ENCODE data around the gene KCNT1. TPM values are rescaled to one million over a fixed set of nuclear protein-coding genes. Genes with fewer than 3 reads are reported as not detected.
"Not testable (repeated sequence)": the region's sequence is repeated elsewhere in the genome, so short reads cannot be mapped to it uniquely, and the experiment has no call there.

The KCNT1 gene
- total RNA-seq, 1 experiment from 2014 or later, result not detected

GRCh38 chr9:135672786-135673185 lies 29.2 kb upstream of the KCNT1 start:
- not testable (repeated sequence) for DNase-seq (ENCODE audit: low spot score)

- no peak for DNase-seq (ENCODE audit: low spot score)
Measured at GRCh38 chr9:135673941-135674340, 28.0 kb upstream of the KCNT1 start.

- no peak for DNase-seq (ENCODE audit: low spot score)
Measured at GRCh38 chr9:135674977-135675376, 27.0 kb upstream of the KCNT1 start.

- no peak for DNase-seq (ENCODE audit: low spot score)
Measured at GRCh38 chr9:135676891-135677290, 25.1 kb upstream of the KCNT1 start.

- no peak for DNase-seq (ENCODE audit: low spot score)
Measured at GRCh38 chr9:135677641-135678168, 24.3 kb upstream of the KCNT1 start.

- DNase-seq (ENCODE audit: low spot score), result no peak
Measured at GRCh38 chr9:135678236-135679017, 23.6 kb upstream of the KCNT1 start.

GRCh38 chr9:135680056-135680455 lies 21.9 kb upstream of the KCNT1 start:
- no peak for DNase-seq (ENCODE audit: low spot score)

- no peak for DNase-seq (ENCODE audit: low spot score)
Measured at GRCh38 chr9:135681161-135681560, 20.8 kb upstream of the KCNT1 start.

- DNase-seq (ENCODE audit: low spot score), result no peak
Measured at GRCh38 chr9:135683401-135684034, 18.5 kb upstream of the KCNT1 start.

GRCh38 chr9:135684691-135685090 lies 17.3 kb upstream of the KCNT1 start:
- no peak for DNase-seq (ENCODE audit: low spot score)

- DNase-seq (ENCODE audit: low spot score), result no peak
Measured at GRCh38 chr9:135687216-135687615, 14.8 kb upstream of the KCNT1 start.

GRCh38 chr9:135689011-135689410 lies 13.0 kb upstream of the KCNT1 start:
- DNase-seq (ENCODE audit: low spot score), result no peak

GRCh38 chr9:135690836-135691570 lies 11.0 kb upstream of the KCNT1 start:
- no peak for DNase-seq (ENCODE audit: low spot score)

GRCh38 chr9:135692410-135692809 lies 9.6 kb upstream of the KCNT1 start:
- DNase-seq (ENCODE audit: low spot score), result no peak

- DNase-seq (ENCODE audit: low spot score), result no peak
Measured at GRCh38 chr9:135693265-135693664, 8.7 kb upstream of the KCNT1 start.

GRCh38 chr9:135693771-135694170 lies 8.2 kb upstream of the KCNT1 start:
- DNase-seq (ENCODE audit: low spot score), result no peak

GRCh38 chr9:135694414-135694813 lies 7.6 kb upstream of the KCNT1 start:
- DNase-seq (ENCODE audit: low spot score), result no peak

- no peak for DNase-seq (ENCODE audit: low spot score)
Measured at GRCh38 chr9:135695036-135695435, 6.9 kb upstream of the KCNT1 start.

GRCh38 chr9:135695642-135696041 lies 6.3 kb upstream of the KCNT1 start:
- DNase-seq (ENCODE audit: low spot score), result no peak

GRCh38 chr9:135696446-135696845 lies 5.5 kb upstream of the KCNT1 start:
- no peak for DNase-seq (ENCODE audit: low spot score)

- no peak for DNase-seq (ENCODE audit: low spot score)
Measured at GRCh38 chr9:135697226-135697625, 4.8 kb upstream of the KCNT1 start.

- no peak for DNase-seq (ENCODE audit: low spot score)
Measured at GRCh38 chr9:135698236-135698635, 3.7 kb upstream of the KCNT1 start.

- DNase-seq (ENCODE audit: low spot score), result no peak
Measured at GRCh38 chr9:135698767-135699166, 3.2 kb upstream of the KCNT1 start.
